Femur (tissue), 1 donor: ENCODE measurements around the gene ACVR1C.
"Not testable (repeated sequence)": the region's sequence is repeated elsewhere in the genome, so short reads cannot be mapped to it uniquely, and the experiment has no call there.

Experiments
- DNase-seq: peaks from one replicate; pipeline ENCODE4 v3.0.0-alpha.2; 2017

Gene ACVR1C

DNA sequence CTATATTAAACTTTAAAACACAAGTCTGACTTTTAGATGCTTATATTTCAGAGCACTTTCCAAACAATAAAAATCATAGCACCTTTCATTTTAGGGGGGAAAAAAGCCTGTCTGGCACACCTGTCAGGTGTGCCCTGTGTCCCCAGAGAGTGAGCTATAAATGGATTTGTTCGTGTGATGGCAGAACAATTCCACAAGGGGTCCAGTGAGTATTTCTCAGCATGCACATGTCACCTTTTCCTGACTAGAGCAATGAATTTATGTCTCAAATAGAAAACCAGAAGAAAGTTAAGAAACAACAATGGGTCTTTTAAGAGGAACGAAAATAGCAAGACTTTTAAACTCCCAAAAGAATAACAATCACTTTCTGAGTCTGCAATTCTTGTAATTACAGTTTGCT, 55.9 kb downstream of the ACVR1C start:
- DNase-seq = no peak

DNA sequence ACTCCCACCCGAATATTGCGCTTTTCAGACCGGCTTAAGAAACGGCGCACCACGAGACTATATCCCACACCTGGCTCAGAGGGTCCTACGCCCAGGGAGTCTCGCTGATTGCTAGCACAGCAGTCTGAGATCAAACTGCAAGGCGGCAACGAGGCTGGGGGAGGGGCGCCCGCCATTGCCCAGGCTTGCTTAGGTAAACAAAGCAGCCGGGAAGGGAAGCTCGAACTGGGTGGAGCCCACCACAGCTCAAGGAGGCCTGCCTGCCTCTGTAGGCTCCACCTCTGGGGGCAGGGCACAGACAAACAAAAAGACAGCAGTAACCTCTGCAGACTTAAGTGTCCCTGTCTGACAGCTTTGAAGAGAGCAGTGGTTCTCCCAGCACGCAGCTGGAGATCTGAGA, 62.0 kb downstream of the ACVR1C start:
- not testable (repeated sequence) for DNase-seq

DNA sequence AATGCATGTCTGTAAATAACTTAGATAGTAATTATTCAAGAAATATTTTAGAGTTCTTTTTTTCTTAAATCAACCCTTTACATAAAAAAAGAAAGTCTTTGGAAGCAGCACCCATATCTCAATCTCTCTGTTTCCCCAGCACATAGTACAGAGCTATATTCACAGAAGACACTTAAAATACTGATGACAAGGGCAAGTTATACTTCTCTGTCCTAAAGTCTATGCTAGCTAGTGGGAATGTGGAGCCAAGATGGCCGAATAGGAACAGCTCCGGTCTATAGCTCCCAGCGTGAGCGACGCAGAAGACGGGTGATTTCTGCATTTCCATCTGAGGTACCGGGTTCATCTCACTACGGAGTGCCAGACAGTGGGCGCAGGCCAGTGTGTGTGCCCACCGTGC, 62.6 kb downstream of the ACVR1C start:
- DNase-seq = not testable (repeated sequence)

DNA sequence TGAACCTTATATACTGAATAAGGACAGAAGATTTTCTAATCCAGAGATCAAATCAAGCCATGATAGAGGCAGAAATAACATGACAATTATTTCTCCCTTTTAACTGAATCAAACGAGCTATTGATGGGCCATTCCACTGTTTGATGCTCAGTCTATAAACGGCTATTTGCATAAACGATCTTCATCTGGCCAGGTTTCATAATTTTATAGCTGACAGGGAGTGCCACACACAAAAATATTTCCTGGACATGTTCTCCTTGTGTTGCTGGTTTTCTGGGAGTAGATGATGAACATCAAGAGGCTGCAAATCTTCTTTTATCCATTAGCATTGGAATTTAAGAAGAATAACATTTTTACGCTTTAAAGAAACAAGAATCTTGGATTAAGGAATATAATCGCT, 63.1 kb downstream of the ACVR1C start:
- no peak for DNase-seq

DNA sequence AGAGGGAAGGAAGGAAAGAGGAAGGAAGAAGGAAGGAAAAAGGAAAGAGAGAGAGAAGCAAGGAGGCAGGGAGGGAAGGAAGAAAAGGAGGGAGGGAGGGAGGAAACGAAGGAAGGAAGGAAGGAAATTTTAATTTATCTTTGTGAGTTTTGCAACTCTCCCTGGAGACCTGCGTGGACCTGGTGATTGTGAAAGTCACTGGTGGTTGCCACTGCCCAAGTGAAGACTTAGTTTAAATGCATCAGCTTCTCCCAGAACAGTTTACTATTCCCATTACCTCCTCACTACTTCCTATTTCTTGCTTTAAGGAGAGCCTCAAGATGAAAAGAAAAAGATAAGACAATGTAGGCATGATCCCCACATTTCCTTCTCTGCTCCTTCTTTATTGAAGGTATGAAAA, 68.8 kb downstream of the ACVR1C start:
- DNase-seq = no peak

DNA sequence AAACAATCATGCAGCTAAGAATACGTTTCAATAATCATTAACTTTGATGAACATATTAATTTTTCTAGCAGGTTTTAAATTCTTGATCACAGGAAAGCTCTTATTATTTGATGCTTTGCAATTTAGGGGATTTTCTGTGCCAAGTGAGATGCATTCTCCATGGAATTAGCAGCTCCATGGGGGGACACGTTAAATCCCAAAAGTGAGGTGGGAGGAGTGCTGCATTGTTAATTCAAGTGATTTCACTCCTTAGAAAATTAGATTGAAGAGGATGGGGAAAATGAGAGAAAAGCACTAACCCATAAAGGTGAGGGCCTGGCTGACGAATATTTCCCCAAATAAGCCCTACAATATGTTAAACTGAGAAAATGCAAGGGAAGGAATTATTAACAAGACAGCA, 69.2 kb downstream of the ACVR1C start:
- no peak for DNase-seq

GRCh38 chr2:157559061-157559460, 69.6 kb downstream of the ACVR1C start:
- DNase-seq = no peak

GRCh38 chr2:157557770-157558169, 70.9 kb downstream of the ACVR1C start:
- DNase-seq = no peak

DNA sequence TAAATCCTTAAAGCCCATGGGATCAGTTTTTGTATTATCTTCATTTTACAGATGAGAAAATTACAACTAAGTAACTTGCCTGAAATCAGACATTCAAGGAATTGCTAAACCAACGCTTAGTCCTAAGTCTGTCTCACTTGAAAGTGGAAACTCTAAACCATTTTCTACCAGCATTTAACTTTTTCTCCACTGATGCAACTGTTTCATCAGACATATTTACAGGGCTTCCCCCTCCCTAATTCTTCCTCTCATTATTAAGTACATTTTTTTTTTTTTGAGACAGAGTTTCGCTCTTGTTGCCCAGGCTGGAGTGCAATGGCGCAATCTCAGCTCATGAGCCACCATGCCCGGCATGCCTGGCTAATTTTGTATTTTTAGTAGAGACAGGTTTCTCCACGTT, 88.6 kb downstream of the ACVR1C start:
- DNase-seq = no peak

- DNase-seq = no peak
Measured at GRCh38 chr2:157538064-157538463, 90.6 kb downstream of the ACVR1C start.

DNA sequence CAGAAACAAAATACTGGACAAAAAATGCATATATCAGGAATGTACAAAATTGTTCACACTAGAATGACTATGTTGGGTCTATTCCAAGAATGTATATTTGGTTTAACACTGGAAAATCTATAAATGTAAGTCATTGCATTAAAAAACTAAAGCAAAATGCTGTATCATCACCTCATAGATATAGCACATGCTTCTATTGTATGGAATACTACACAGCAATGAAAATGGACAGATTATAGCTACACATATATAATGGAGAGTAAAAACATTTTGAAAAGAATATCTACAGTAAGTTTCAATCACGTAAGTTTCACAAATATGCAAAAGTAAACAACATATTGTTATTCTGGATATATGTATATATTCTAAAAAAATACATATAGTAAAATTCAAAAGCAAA, 91.8 kb downstream of the ACVR1C start:
- DNase-seq = no peak

- DNase-seq = no peak
Measured at GRCh38 chr2:157528963-157529751, 99.5 kb downstream of the ACVR1C start.

DNA sequence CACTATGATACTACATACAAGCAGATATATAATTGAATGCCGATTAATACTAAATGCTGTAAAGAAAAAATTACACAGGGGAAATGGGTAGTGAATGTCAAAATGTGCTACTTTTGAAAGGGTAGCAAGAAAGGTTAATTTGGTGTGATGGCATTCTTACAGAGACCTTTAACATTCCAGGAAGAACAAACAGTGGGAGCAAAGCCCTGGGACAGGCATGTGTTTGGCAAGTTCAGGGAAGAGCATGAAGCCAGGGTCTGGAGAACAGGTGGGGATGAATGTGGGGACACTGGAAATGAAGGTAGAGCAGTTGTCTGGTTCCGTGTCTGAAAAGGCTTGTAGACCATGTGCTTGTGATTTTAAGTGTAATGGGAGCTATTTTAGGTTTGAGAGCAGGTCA, 102.6 kb downstream of the ACVR1C start:
- no peak for DNase-seq

GRCh38 chr2:157523270-157524247, 105.1 kb downstream of the ACVR1C start:
- DNase-seq = no peak

- DNase-seq = not testable (repeated sequence)
Measured at GRCh38 chr2:157514966-157515365, 113.7 kb downstream of the ACVR1C start.

GRCh38 chr2:157509744-157510143, 118.9 kb downstream of the ACVR1C start:
- DNase-seq = no peak

- DNase-seq = no peak
Measured at GRCh38 chr2:157508676-157509075, 120.0 kb downstream of the ACVR1C start.

DNA sequence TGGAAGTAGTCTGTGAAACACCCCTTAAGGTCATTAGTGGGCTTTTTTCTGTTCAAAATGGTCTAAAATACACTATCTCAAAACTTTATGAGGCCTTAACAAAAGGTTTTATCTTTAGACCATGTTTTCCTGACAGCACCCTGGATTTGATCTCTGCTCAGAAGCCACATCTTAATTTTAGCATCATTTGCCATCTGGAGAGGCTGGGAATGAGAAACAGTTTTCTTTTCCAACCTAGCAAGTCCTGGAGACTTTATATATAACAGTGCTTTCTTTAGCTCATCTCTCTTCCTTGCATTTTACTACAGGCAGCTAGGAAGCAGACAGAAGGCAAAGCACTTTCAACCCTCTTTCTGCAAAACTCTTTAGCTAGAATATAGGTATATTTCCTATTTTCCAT, 122.1 kb downstream of the ACVR1C start:
- no peak for DNase-seq

DNA sequence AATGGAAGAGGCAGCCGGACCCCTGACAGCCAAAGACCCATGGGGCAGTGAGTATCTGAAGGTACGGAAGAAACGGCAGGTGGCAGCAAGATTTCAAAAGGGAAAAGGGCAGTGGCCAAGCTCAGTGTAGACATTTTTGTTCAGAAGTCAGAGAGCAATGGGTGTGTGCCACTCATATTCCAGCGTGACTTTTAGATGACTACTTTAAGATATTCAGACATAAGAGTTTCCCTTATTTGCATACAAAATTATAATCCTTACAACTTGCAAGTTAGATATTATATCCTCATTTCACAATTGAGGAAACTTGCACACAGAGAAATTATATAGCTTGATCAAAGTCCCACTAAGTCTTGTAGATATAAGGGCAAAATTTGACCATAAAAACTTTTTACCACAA, 124.0 kb downstream of the ACVR1C start:
- DNase-seq = no peak

DNA sequence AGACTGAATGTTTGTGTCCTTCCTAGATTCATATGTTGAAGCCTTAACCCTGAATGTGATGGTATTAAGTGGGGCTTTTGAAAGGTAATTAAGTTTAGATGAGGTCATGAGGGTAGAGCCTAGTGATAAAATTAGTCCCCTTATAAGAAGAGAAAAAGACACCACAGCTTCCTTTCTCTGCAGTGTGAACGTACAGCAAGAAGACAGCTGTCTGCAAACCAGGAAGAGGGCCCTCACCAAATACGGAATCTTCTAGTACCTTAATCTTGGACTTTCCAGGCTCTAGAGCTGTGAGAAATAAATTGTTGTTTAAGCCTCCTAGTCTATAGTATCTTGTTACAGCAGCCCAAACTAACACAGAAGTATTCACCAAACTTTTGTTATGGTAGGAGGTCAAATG, 127.6 kb downstream of the ACVR1C start:
- no peak for DNase-seq

GRCh38 chr2:157500334-157500733, 128.3 kb downstream of the ACVR1C start:
- DNase-seq = no peak

- DNase-seq = no peak
Measured at GRCh38 chr2:157498483-157498882, 130.2 kb downstream of the ACVR1C start.

- no peak for DNase-seq
Measured at GRCh38 chr2:157497638-157498314, 130.9 kb downstream of the ACVR1C start.
